IPS-NIHi7 (cell line): ENCODE results near the gene DAD1.

Experiments
- DNase-seq: peaks from one replicate; pipeline ENCODE4 v3.0.0; 2012; ENCODE audit warnings: mixed read lengths; ENCODE audit errors: extremely low spot score

DAD1 gene

DNA sequence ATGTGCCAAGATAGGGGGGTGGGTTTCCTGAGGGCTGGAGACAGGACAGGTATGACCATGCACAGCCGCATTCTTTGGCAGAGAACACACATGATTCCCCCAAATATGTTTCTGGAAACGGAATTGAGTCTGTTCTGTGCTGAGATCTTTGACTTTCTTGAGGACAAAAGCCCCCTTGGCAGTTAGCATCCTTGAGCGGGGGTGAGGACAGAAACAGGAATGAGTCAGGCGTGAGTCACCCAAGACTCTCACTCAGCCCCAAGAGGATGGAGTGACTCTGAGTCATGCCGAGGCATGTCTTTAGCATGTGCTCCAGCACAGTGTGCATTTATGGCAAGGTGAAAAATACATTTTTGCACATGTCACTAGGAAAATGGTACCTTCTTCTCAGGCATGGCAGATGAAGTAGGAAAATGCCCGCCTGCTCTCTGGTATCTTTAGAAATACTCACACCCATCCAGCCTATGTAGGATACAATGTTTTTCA is 52.1 kb downstream of the DAD1 start:
- DNase-seq, result peak; percentile 41

DNA sequence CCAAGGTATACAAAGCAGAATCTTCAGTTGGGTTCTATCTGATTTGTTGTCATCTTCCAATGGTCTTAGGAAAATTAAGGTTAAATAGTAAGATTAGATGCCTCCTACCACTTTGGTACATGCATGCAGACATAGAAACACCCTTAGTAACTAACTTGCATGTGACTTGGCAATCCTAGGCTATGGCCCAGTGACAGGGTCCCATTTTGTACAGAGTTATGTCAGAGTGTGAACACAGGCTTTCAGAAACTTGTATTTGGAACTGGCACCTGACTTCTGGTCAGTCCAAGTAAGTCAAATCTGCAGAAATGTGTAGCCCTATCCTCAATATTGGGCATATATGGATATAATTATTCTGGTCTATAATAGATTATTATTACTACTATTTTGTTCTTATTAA is 53.1 kb downstream of the DAD1 start:
- no peak for DNase-seq

DNA sequence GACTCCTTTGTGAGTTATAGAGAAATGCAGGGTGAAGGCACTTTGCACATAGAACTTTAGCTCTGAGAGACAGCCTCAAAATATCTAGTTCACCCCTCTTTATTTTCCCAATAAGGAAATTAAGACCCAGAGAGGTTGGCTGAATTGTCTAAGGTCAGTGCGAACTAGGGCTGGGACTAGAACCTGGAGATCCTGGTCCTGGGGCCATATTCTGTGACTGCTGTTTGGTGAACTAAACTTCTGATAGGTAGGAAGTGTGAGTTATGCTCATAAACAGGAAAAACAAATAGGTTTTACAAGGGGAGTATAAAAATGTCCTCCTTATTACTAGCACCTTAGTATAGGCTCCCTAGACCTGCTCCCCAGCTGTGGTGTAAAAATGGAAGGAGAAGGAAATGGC is 53.9 kb downstream of the DAD1 start:
- no peak for DNase-seq

DNA sequence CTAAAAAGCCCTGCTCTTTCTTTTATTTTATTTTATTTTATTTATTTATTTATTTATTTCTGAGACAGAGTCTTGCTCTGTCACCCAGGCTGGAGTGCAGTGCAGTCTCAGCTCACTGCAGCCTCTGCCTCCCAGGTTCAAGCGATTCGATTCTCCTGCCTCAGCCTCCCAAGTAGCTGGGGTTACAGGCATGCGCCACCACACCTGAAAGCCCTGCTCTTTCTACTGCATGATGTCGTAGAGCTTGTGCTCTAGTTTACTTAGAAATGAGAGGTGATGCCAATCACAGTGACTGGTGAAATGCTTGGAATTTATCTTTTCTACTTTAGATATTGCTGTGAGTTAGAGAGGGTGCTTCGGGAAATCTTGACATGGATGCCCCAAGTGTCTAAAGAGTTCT is 54.5 kb downstream of the DAD1 start:
- DNase-seq, result no peak

DNA sequence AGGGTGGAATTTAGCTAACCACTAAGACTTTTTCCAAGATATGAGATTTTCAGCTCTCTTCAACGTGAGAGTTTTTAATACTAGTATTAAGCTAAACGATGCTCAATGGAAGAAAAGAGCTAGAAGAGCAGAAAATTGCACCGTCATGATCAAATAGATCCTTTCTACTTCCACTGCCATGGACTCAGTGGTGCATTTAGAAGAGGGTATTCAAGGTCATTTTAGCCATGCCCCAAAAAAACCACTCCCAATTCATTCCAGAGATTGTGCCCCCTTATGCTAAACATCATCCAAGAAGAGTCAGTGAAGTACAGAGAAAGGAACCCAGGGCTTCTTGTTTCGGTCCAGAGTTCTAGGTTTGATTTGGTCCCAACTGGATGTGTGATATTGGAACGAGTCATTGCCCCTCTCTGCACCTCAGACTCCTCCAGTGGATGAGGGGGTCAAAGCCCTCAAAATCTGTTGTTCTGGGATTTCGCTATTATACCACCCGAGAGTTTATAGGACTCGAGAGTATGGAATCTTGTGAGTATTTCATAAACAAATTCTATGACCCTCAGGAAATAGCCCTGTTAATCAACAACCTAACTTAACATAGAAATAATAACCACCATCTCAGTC is 55.2 kb downstream of the DAD1 start:
- DNase-seq, result no peak

DNA sequence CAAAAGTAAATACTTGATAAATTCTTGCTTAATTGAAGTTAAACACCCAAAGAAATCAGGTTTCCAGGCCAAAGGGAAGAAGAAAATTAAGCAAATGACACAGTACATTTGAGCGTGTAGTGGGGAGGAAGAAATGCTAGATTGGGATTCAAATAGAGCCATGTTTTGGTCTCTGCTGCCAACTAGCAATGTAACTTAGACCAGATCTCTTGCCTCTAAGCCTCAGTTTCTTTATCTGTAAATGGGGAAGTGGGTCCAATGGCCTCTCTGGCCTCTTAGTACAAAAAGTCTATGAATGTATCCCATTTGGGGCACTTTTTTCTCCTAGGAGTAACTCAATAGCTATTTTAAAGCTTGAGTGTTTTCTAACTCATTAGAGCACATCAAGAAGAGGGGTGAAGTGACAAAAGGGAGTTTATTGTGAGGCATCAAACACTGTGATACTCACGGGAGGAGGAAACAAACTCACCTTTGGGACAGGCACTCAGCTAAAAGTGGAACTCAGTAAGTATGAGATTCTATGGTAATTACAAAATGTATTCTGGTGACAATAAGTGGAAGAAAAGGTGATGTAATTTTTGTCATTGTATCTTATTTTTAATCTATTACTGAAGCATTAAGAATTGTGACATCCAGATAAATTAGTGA is 55.8 kb downstream of the DAD1 start:
- no peak for DNase-seq

DNA sequence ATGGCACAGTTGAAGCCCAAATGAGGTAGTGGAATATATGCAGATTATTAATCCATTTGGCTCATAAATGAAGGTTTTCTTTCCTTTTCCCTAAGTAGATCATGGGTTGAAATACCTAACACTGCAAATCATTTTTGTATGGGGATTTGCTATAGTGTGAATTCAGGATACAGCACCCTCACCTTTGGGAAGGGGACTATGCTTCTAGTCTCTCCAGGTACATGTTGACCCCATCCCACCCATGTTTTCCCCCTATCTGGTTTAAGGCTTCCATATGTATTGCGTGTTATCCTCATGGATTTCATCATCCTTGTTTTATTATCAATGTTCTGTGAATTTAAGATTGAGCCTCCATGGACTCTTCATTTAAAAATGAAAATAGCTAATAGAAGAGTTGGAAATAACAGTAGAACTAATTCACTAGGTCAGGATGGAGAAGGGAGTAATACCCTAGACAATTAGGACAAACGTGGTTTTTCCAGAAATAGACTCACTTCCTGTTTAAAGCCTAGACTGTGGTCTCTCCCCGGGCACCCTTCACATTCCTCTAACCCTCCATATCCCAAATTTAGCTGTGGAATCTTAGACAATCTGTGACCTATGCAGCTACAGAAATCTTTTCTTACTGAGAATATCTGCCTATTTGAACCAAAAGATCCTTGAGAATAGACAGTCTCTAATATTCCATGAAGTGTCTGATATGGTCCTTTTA is 56.5 kb downstream of the DAD1 start:
- DNase-seq, result no peak

DNA sequence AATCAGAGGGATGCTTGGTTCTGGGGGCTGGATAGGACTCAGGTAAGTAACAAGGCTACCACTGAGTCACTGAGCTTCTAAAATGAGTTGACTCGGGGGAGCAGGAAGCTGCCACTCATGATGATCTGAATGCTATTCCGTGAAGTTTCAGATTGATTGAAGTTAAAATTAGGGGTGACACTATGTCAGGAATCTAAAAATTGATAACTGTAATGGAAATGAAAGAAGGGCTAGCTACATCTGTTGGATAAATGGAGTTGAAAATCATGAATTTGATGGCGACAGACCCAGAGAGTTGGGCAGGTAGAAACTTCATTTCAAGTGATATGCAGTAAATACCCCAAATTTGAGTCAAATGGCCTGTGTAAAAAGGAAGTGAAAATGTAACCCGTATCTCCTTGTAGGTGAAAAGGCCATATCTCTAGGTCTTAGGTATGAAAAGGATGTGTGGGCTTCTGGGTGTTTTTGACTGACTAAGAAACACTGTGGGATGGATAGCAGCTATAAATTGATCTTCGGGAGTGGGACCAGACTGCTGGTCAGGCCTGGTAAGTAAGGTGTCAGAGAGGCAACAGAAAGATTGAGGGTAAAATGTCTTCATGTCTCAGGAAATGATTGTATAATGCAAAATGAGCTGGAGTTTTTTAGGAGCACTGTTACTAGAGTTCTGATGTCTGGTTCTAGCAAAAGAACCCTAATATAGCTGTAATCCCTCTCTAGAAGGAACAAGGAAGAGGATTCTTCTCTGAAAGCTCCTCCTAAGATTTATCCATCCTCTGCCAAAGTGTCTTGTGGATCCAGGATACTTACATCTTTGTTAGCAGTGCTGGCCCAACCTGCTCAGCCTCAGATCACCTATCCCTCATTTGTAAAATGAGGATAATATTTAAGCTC is 57.3 kb downstream of the DAD1 start:
- DNase-seq, result no peak

DNA sequence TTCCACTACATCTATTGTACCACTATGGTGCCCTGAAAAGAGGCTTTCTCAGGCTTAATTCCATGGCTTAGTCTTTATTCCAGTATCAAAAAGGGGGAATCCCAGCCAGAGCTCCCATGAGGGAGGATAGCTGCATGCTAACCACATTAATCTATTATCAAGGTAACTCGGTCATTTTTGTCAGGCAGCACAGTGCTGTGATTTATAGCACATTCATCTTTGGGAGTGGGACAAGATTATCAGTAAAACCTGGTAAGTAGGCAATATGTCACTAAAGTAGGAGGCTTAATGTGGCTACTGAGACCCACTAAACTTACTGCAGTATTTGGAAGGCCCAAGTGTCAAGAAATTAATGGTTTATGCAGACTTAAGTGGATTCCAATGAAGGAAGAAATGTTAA is 58.9 kb downstream of the DAD1 start:
- no peak for DNase-seq

DNA sequence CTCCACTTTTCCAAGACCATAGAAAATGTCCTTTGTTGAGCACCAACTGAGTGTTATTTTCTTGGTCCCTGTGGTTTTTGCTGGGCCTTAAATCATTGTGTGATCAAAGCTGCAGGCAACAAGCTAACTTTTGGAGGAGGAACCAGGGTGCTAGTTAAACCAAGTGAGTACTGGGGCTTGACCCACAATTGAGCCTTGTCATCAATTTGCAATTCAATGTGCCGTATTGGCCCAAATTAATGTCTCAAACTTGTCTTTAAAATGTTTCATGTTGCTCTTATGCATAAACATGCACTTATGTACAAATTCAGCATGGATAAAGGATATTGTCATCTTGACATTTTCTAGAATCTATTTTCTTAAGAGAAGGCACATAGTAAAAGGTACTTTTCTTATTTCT is 62.3 kb downstream of the DAD1 start:
- DNase-seq, result no peak

DNA sequence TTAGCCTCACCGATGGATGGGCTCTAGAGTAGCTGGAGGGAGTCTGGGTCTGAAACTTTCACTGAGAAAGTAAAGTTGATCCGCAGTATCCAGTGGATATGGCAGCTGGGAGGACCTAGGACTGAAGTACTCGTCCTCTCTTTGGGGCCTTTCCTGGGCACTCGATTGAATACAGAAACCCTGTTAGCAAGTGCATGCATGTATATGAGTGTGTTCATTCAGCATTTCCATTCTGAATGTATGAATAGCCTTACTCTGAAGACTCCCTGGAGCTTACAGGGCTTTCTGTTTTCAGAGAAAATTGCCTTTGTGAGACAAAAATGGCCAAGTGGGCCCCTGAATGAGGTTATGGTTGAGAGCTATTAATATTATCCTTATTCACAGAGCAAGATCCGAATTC is 62.8 kb downstream of the DAD1 start:
- DNase-seq, result no peak

DNA sequence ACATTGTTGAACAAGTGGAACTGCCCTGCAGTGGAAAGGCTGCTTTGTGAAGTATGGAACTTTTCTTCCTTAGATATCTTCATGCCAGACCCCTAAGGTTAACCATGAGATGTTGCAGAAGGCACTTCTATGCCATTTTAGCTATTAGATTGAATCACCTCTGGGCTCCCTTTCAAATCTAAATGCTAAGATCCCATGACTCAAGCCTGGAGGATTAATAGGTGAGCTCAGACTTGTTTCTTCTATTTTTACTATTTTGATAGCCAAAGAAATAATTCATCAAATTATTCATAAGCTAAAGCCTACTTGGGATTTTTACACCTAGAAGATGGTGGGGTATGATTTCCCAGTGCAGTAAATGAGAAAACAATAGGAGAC is 64.3 kb downstream of the DAD1 start:
- DNase-seq, result no peak

DNA sequence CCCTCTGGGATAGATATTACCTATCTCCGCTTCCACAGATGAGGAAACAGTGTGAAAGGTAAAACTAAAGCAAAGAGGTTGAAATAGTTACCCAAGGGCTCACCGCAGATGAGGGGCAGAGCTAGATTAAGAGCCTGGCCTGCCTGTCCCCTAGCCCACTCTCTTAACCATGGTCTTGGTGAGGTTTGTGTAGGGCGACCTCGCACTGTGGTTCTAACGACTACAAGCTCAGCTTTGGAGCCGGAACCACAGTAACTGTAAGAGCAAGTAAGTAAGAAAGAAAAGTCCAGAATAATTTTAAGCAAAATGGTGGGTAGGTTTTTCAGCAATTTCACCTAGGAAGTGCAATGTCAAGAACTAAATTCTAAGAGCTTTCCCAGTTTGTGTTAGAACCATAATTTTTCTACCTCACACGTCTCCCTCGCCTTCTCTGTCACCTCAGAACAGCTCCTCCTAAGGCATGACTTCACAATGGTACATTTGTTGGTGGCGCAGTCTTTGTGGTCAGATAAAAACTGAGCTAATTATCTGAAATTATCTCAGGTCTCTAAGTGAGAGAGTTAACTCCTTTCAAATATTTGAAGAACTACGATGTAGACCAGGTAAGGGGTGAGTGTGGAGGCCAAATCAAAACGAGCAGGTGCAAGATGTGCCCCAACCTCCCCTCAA is 64.8 kb downstream of the DAD1 start:
- DNase-seq, result no peak

DNA sequence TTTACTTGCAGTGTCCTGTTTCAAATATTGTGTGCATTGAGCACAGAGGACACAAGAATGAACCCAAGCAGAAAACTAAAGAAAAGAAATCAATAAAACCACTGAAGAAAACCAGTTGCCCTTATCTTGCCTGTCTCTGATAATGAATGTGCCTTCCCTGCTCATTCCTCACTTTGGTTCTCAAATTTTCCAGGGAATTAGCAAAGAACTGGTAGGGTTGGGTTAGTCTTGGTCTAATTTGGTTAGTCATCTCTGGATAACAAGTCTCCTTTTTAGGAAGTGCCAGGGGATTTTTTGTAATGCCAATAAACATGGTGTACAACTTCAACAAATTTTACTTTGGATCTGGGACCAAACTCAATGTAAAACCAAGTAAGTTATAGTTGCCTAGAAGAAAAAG is 65.7 kb downstream of the DAD1 start:
- DNase-seq, result no peak

DNA sequence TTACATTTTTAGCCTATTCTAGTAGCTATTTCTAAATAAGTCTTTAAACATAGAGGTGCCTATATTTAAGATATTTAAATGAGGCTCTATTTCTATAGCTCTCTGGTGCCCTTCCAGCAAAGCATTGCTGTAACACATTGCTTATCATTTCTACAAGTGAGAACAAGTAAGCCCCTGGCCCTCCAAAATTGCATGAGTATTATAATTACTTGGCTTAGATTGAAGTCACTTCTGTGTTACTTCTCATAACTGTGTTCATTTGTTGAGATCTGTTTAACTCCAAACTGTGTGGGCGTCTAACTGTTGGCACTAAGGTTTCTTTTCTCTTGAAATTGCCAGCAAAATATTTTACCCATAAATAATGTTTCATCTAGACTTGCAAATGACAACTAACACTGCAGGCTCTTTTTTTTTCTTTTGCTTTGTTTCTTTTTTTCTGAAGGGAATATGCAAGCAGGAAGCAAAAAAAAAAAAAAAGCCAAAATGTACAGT is 66.5 kb downstream of the DAD1 start:
- DNase-seq, result no peak

DNA sequence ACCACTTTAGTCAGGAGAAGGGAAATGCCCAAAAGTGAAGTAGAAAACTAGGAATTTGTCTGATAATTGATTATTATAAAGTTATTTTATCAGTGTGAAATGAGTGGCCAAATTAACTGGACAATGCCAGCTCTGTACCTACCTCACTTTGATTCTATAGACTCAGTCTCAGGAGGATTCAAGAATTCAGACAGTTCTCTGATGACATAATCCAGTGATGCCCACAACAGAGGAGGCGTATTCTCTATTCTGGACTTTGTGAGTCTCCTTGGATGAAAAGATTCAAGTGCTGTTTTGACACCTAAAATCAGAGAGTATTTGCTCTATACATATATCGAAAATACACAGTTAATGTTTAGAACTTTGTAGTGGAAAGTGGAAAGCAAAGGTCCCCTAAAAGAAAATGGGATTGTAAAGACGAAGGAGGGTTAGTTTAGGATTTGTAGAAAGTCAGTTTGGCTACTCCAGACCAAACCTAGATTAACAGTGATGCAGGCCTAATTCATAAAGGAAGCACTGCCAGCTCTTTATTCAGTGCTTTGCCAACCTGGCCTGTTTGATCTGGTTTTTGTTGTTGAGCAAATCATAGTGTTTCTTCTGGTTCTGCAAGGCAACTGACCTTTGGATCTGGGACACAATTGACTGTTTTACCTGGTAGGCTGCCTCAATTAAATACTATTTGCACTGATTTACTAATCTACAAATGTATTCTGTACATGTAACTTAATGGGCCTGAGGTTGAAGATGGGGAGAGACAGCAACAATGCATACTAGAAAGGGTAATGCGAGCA is 67.4 kb downstream of the DAD1 start:
- no peak for DNase-seq

DNA sequence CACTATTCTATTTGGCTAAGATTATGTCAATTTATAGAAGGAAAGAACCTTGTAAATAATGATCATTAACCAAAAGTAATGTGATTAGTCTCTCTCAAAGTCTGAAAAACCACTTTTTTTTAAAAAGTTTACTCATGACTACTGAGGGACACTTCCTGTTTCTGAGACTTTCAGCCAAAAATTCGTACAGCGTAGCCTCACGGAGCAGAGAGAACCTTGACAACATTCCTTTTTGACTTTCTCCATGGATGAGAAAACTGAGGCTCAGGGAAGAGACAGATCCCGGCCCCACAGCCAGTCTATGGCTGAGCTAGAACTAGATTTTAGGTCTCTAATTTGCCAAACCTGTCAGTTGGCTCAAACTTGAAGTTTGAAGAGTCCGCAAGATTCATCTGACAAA is 68.2 kb downstream of the DAD1 start:
- DNase-seq, result no peak

DNA sequence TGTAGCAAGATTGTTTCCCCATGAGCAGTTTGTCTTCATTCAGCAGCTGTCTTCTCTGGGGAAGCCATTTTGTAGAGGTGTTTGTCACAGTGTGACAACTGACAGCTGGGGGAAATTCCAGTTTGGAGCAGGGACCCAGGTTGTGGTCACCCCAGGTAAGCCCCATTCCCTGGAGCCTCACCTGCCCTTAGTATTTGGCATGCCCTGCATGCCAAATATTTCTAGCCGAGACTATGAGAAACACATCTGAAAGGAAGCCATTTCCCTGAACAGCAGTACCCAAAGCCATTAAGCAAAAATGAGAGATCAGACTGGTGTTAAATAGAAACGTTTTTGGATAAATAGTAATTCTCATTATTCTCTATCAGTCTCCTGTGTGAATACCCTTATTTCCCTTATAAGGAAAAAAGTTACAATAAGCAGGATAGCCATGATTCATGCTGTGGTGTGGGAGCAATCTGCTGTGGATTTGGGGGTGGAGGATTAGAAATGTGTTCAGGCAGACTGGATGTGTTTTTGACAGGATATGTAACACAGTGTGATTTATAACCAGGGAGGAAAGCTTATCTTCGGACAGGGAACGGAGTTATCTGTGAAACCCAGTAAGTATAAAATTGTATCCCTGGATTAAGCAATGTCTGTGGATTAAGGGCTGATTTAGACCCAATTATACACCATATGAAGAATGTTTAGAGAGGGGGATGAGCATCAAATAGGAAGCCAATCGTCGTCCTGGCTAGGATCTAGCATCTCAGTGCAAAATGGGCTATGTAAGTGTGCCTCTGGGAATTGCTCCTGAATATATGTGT is 68.9 kb downstream of the DAD1 start:
- DNase-seq, result no peak

DNA sequence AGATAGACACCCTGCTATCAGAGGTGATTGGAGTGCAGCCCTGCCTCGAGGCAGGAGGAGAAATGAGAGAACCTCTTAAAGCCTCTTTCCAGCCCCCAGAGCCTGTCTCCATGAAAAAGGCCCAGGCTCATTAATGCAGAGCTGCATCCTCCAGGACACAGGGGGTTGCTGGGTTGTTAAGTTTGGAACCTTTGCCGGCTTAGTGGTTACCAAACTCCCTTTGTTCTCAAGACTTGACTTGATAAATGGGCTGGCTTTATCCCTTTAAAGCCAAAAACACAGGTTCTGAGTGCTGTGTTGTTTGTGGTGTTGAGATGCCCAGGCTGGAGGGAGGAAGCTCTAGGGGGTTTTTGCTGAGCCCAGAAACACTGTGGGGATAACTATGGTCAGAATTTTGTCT is 71.0 kb downstream of the DAD1 start:
- no peak for DNase-seq
